ENCODE results near the gene TMEM121.
"Not testable (repeated sequence)": the region's sequence is repeated elsewhere in the genome, so short reads cannot be mapped to it uniquely, and the experiment has no call there.

The TMEM121 gene

GRCh38 chr14:105547072-105547471, 20.7 kb downstream of the TMEM121 start:
- not testable (repeated sequence) for DNase-seq (ENCODE audit: low read depth)

- DNase-seq (ENCODE audit: low read depth) = no peak
Measured at GRCh38 chr14:105547741-105548169, 21.4 kb downstream of the TMEM121 start.

- no peak for DNase-seq (ENCODE audit: low read depth)
Measured at GRCh38 chr14:105549481-105549880, 23.1 kb downstream of the TMEM121 start.

GRCh38 chr14:105554022-105554421, 27.6 kb downstream of the TMEM121 start:
- DNase-seq (ENCODE audit: low read depth) = no peak

- no peak for DNase-seq (ENCODE audit: low read depth)
Measured at GRCh38 chr14:105554523-105554922, 28.1 kb downstream of the TMEM121 start.

GRCh38 chr14:105557671-105558070, 31.3 kb downstream of the TMEM121 start:
- not testable (repeated sequence) for DNase-seq (ENCODE audit: low read depth)

- DNase-seq (ENCODE audit: low read depth) = not testable (repeated sequence)
Measured at GRCh38 chr14:105558449-105559154, 32.2 kb downstream of the TMEM121 start.

- not testable (repeated sequence) for DNase-seq (ENCODE audit: low read depth)
Measured at GRCh38 chr14:105559384-105560047, 33.1 kb downstream of the TMEM121 start.

- DNase-seq (ENCODE audit: low read depth) = not testable (repeated sequence)
Measured at GRCh38 chr14:105560048-105560669, 33.8 kb downstream of the TMEM121 start.

GRCh38 chr14:105561345-105561744, 35.0 kb downstream of the TMEM121 start:
- DNase-seq (ENCODE audit: low read depth) = not testable (repeated sequence)

- no peak for DNase-seq (ENCODE audit: low read depth)
Measured at GRCh38 chr14:105562713-105563346, 36.4 kb downstream of the TMEM121 start.

GRCh38 chr14:105563347-105563737, 37.0 kb downstream of the TMEM121 start:
- no peak for DNase-seq (ENCODE audit: low read depth)

GRCh38 chr14:105564536-105564935, 38.2 kb downstream of the TMEM121 start:
- not testable (repeated sequence) for DNase-seq (ENCODE audit: low read depth)

- DNase-seq (ENCODE audit: low read depth) = not testable (repeated sequence)
Measured at GRCh38 chr14:105565185-105565919, 39.0 kb downstream of the TMEM121 start.

- DNase-seq (ENCODE audit: low read depth) = not testable (repeated sequence)
Measured at GRCh38 chr14:105566248-105567163, 40.1 kb downstream of the TMEM121 start.

GRCh38 chr14:105567164-105568103, 41.1 kb downstream of the TMEM121 start:
- not testable (repeated sequence) for DNase-seq (ENCODE audit: low read depth)

GRCh38 chr14:105568140-105568843, 41.9 kb downstream of the TMEM121 start:
- DNase-seq (ENCODE audit: low read depth) = not testable (repeated sequence)

GRCh38 chr14:105568859-105569766, 42.7 kb downstream of the TMEM121 start:
- DNase-seq (ENCODE audit: low read depth) = no peak
